ES-I3 (cell line): ENCODE results near the gene PNO1.
"Not testable (repeated sequence)": the region's sequence is repeated elsewhere in the genome, so short reads cannot be mapped to it uniquely, and the experiment has no call there.

Experiments used
- H3K36me3 ChIP-seq: 2 replicates; pipeline ENCODE4 v1.6.1; 2013; ENCODE audit warnings: mild to moderate bottlenecking, low read length, control low read depth, moderate library complexity; ENCODE audit not compliant: insufficient read depth
- H3K4me1 ChIP-seq: 2 replicates; pipeline ENCODE4 v1.6.1; 2013; ENCODE audit warnings: mild to moderate bottlenecking, control low read depth, low read length; ENCODE audit not compliant: insufficient read depth
- H3K9ac ChIP-seq: 2 replicates; pipeline ENCODE4 v1.6.1; 2013; ENCODE audit warnings: low read depth, mild to moderate bottlenecking, low read length, moderate library complexity
- H3K9me3 ChIP-seq: 2 replicates; pipeline ENCODE4 v1.6.1; 2013; ENCODE audit warnings: mild to moderate bottlenecking, low read length, moderate library complexity; ENCODE audit not compliant: control insufficient read depth, insufficient read depth

PNO1 gene

GRCh38 chr2:68172990-68173700 is 15.5 kb downstream of the PNO1 start:
- no peaks in the 10 kb centered on the region for H3K9me3 ChIP-seq
- H3K36me3 ChIP-seq: peaks cover 16% of the 10 kb centered on the region
- no peak overlapping the region for H3K9ac ChIP-seq
- no peaks in the 10 kb centered on the region for H3K4me1 ChIP-seq

DNA sequence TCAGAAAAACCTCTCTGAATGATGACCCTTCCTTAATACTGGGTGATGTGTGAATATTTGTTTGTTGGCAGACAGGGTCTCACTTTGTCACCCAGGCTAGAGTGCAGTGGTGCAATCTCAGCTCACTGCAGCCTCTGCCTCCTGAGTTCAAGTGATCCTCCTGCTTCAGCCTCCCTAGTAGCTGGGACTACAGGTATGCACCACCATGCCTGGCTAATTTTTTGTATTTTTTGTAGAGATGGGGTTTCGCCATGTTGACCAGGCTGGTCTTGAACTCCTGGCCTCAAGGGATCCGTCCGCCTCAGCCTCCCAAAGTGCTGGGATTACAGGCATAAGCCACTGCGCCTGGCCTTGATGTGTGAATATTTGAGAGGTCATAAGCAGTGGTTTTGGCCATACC is 17.5 kb downstream of the PNO1 start:
- H3K9ac ChIP-seq, H3K9me3 ChIP-seq, H3K4me1 ChIP-seq: not testable (repeated sequence)
- H3K36me3 ChIP-seq: peaks cover 16% of the 10 kb centered on the region

- H3K36me3 ChIP-seq: peaks cover 11% of the 10 kb centered on the region
These were observed 19.0 kb downstream of the PNO1 start for GRCh38 chr2:68176657-68177056.

DNA sequence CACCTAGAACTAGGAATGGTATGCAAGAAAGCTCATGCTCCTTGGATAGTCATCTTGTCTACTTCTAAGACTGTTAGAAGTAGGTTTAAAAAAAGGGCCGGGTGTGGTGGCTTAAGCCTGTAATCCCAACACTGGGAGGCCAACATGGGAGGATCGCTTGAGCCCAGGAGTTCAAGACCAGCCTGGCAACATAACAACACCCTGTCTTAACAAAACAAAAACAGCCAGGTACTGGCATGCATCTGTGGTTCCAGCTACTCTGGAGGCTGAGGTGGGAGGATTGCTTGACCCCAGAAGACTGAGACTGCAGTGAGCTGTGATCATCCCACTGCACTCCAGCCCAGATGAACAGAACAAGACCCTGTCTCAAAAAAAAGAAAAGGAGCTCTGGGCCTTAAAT is 19.9 kb downstream of the PNO1 start:
- Histone ChIP-seq H3K9ac (no peak overlapping the region), H3K36me3 (peaks cover 11% of the 10 kb centered on the region), H3K4me1 (no peaks in the 10 kb centered on the region), H3K9me3 (no peaks in the 10 kb centered on the region)

More at GRCh38 chr2:68176657-68177056, 19.0 kb downstream of the PNO1 start:
- Histone ChIP-seq H3K9ac (no peak overlapping the region), H3K9me3 (no peaks in the 10 kb centered on the region), H3K4me1 (no peaks in the 10 kb centered on the region)

- H3K9ac ChIP-seq: no peak overlapping the region
- no peaks in the 10 kb centered on the region for H3K4me1 ChIP-seq
- H3K36me3 ChIP-seq: peaks cover 15% of the 10 kb centered on the region
- no peaks in the 10 kb centered on the region for H3K9me3 ChIP-seq
These were observed 20.7 kb downstream of the PNO1 start for GRCh38 chr2:68178432-68178831.

- no peaks in the 10 kb centered on the region for H3K4me1 ChIP-seq
- no peaks in the 10 kb centered on the region for H3K9me3 ChIP-seq
- no peak overlapping the region for H3K9ac ChIP-seq
- peaks cover 9% of the 10 kb centered on the region for H3K36me3 ChIP-seq
These were observed 21.4 kb downstream of the PNO1 start for GRCh38 chr2:68178954-68179627.

DNA sequence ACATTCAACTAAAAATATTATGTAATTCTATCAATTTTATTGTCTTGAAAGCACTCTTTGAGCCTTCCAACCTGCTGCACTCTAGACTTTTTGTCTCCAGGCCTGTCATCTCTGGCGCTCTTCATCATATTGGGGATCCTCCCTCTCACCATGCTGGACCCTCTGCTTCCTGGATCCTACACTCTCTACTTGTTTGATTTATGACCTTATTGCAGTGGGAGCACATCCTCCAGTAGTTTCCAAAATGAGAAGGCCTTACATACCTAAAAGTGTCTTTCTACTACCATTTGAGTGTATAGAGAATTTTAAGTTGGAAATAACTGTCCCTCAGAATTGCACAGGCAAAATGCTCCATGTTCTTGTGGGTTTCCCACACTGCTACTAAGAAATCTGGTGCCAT is 25.2 kb downstream of the PNO1 start:
- Histone ChIP-seq H3K4me1 (no peaks in the 10 kb centered on the region), H3K9ac (no peak overlapping the region), H3K9me3 (no peaks in the 10 kb centered on the region), H3K36me3 (peaks cover 3% of the 10 kb centered on the region; the same call in 1 of the 2 replicates)

- H3K9ac ChIP-seq: no peak overlapping the region
- H3K36me3 ChIP-seq: peaks cover 3% of the 10 kb centered on the region; the same call in 1 of the 2 replicates
- H3K4me1 ChIP-seq: 0 out of 2 replicates have a peak, but pooled peaks cover 3% of the 10 kb centered on the region
- no peaks in the 10 kb centered on the region for H3K9me3 ChIP-seq
These were observed 28.0 kb downstream of the PNO1 start for GRCh38 chr2:68185541-68186164.

DNA sequence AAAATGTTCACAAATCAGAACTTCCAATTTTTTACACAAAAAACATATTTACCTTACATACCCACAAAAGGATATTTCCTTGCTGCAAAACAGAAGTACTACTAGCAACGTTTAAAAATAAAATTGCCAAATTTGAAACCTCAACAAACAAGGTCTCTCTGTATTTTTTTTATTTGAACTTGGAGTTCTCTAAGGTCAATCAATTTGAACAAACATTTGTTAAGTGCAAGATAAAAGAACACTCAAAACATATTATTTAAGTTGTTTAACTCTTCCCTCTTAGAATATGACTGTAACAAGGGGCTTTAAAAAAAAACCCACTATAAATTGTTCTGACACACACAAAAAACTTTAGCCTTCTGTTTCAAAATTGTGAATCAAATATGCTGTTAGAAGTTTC is 29.6 kb downstream of the PNO1 start:
- H3K4me1 ChIP-seq: 0 out of 2 replicates have a peak, but pooled peaks cover 9% of the 10 kb centered on the region
- H3K9me3 ChIP-seq: no peaks in the 10 kb centered on the region
- no peak overlapping the region for H3K9ac ChIP-seq
- H3K36me3 ChIP-seq: peaks cover 3% of the 10 kb centered on the region; the same call in 1 of the 2 replicates

DNA sequence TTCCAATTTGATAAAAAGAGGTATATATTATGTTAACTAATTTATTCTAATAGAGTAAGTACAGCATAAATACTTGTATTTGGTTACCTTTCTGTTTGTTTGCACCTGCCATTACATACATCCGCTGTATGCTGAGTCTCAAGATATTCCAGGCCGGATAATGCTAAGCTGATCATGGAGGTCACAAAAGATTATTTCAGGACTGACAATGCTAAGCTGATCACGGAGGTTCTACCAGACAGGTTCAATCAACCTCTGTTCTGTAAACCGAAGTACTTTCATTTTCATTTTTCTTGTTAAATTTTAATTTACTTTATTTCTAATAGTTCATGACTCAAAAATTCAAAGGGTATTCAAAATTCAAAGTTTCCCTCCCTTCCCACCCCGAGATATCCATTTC is 31.1 kb downstream of the PNO1 start:
- Histone ChIP-seq H3K36me3 (no peaks in the 10 kb centered on the region), H3K4me1 (0 out of 2 replicates have a peak, but pooled peaks cover 9% of the 10 kb centered on the region), H3K9me3 (no peaks in the 10 kb centered on the region), H3K9ac (no peak overlapping the region)

DNA sequence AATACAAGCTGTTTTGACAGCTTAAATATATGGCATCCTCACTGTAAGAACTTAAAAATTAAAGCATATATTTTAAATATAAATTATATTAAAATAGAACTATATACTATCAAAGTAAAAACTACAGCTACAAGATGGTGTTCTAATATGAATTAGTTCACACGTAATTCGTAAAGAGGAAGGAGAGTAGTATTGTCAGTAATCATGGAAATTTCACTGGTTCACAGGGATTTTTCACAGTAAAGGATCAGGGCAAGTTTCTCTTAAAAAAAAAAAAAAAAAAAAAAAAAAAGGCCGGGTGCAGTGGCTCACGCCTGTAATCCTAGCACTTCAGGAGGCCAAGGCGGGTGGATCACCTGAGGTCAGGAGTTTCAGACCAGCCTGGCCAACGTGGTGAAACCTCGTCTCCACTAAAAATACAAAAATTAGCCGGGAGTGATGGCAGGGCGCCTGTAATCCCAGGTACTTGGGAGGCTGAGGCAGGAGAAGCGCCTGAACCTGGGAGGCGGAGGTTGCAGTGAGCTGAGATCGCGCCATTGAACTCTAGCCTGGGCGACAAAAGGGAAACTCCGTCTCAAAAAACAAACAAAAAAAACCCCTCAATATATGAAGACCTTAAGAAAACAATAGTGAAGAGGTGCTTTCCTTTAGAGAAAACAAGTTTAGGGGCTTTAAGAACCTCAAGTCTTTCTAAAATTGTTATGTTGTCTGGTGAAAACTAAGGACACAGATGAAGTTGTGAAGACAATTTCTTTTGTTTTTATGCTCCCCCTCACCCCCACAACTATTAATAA is 32.5 kb downstream of the PNO1 start:
- Histone ChIP-seq H3K9ac (no peak overlapping the region), H3K4me1 (0 out of 2 replicates have a peak, but pooled peaks cover 9% of the 10 kb centered on the region), H3K36me3 (no peaks in the 10 kb centered on the region), H3K9me3 (no peaks in the 10 kb centered on the region)

DNA sequence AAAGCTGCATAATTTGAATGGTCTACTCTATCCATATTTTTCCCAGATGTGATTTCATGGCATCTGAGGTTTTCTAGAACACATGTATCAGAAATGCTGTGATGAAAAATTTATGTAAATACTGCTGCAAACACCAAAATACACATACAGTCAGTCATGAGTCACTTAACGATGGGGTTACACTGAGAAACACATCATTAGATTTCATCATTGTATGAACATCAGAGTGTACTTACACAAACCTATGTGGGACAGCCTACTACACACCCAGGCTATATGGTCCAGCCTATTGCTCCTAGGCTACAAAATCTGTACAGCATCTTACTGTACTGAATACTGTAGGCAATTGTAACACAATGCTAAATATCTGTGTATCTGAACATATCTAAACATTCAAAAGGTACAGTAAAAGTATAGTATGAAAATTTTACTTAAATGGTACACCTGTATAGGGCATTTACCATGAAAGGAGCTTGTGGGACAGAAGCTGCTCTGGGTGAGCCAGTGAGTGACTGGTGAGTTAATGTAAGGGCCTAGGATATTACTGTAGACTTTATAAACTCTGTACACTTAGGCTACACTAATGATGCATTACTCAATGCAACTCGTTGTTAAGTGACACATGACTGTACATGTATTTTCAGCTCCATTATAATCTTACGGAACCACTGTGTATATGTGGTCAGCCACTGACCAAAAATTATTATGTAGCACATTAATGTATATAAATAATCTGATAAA is 33.5 kb downstream of the PNO1 start:
- Histone ChIP-seq H3K9me3 (no peaks in the 10 kb centered on the region), H3K9ac (no peak overlapping the region), H3K36me3 (no peaks in the 10 kb centered on the region), H3K4me1 (0 out of 2 replicates have a peak, but pooled peaks cover 9% of the 10 kb centered on the region)

GRCh38 chr2:68193144-68193543 is 35.5 kb downstream of the PNO1 start:
- no peaks in the 10 kb centered on the region for H3K36me3 ChIP-seq
- H3K9ac ChIP-seq: no peak overlapping the region
- 0 out of 2 replicates have a peak, but pooled peaks cover 9% of the 10 kb centered on the region for H3K4me1 ChIP-seq
- H3K9me3 ChIP-seq: no peaks in the 10 kb centered on the region
